ENCODE data around the gene RASA3. TPM values are rescaled to one million over a fixed set of nuclear protein-coding genes. Genes with fewer than 3 reads are reported as not detected.
"Not testable (repeated sequence)": the region's sequence is repeated elsewhere in the genome, so short reads cannot be mapped to it uniquely, and the experiment has no call there.

Gene RASA3
- total RNA-seq, 4 donors from 2014 or later, result 25.0 to 43.1 (median 30.2) TPM

DNA sequence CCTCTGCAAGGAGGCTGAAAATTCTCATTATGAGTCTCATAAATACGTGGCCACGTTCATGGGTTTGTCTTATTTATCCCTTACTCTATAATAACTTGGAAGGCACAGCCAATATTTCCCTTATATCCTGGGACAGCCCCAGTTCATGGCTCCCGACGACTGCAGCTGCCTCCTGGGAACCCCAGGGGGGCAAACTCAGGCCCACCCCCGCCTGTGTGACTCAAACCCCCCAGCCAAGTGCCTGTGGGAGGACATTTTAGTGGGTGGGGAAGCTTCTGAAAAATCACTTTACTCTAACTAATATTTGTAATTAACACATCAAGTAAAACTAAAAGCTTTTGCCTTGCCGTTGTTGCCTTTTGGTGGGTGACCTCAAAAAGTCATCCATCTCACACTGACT is 14.3 kb downstream of the RASA3 start:
- Histone ChIP-seq H3K36me3 (peaks cover 0 to 14% of the 10 kb centered on the region in 2 donors), H3K27me3 (no peaks in the 10 kb centered on the region), H3K27ac (peak overlapping the region in 3 of 4 donors; percentile 72 to 86 (median 79)), H3K9me3 (no peaks in the 10 kb centered on the region), H3K4me1 (peaks cover 0 to 66% (median 11%) of the 10 kb centered on the region in 3 donors), H3K4me3 (no peak overlapping the region)
- ATAC-seq, result no peak
- 51 to 55% methylated on average over 3 to 4 of the region's 6 CpGs for WGBS, 2 donors (ENCODE audit: low coverage in 1 of 2)
- TF ChIP-seq EP300 (IDR thresholded peaks at IDR 0.05), result no peak
- no peak for TF ChIP-seq POLR2A (IDR thresholded peaks at IDR 0.05)
- TF ChIP-seq, protein P1, sequence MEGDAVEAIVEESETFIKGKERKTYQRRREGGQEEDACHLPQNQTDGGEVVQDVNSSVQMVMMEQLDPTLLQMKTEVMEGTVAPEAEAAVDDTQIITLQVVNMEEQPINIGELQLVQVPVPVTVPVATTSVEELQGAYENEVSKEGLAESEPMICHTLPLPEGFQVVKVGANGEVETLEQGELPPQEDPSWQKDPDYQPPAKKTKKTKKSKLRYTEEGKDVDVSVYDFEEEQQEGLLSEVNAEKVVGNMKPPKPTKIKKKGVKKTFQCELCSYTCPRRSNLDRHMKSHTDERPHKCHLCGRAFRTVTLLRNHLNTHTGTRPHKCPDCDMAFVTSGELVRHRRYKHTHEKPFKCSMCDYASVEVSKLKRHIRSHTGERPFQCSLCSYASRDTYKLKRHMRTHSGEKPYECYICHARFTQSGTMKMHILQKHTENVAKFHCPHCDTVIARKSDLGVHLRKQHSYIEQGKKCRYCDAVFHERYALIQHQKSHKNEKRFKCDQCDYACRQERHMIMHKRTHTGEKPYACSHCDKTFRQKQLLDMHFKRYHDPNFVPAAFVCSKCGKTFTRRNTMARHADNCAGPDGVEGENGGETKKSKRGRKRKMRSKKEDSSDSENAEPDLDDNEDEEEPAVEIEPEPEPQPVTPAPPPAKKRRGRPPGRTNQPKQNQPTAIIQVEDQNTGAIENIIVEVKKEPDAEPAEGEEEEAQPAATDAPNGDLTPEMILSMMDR (IDR thresholded peaks at IDR 0.05), result no peak
- no peak for TF ChIP-seq POLR2AphosphoS5 (IDR thresholded peaks at IDR 0.05)

DNA sequence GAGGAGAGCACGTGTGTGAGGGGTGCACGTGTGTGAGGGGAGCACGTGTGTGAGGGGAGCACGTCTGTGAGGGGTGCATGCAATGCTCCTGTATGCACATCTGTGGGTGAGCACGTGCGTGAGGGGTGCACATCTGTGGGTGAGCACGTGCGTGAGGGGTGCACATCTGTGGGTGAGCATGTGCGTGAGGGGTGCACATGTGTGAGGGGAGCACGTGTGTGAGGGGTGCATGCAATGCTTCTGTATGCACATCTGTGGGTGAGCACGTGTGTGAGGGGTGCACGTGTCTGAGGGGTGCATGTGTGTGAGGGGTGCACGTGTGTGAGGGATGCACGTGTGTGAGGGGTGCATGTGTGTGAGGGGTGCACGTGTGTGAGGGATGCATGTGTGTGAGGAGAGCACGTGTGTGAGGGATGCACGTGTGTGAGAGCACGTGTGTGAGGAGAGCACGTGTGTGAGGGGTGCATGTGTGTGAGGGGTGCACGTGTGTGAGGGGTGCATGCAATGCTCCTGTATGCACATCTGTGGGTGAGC is 15.0 kb downstream of the RASA3 start:
- 78 to 86% methylated on average over 17 to 18 of the region's 20 CpGs for WGBS, 2 donors (ENCODE audit: low coverage in 1 of 2)

DNA sequence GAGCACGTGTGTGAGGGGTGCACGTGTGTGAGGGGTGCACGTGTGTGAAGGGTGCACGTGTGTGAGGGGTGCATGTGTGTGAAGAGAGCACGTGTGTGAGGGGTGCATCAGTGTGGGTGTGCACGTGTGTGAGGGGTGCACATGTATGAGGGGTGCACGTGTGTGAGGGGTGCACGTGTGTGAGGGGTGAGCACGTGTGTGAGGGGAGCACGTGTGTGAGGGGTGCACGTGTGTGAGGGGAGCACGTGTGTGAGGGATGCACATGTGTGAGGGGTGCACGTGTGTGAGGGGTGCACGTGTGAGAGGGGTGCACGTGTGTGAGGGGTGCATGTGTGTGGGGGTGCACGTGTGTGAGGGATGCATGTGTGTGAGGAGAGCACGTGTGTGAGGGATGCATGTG is 15.7 kb downstream of the RASA3 start:
- H3K36me3 ChIP-seq, result peaks cover 0 to 17% of the 10 kb centered on the region in 2 donors
- H3K9me3 ChIP-seq, result no peaks in the 10 kb centered on the region
- WGBS, 2 donors (ENCODE audit: low coverage in 1 of 2), result 71 to 84% methylated on average over 15 to 17 of the region's 17 CpGs
- H3K27ac ChIP-seq, result no peak overlapping the region
- H3K27me3 ChIP-seq, result no peaks in the 10 kb centered on the region
- no peak overlapping the region for H3K4me3 ChIP-seq
- peaks cover 0 to 66% (median 4%) of the 10 kb centered on the region in 3 donors for H3K4me1 ChIP-seq
- TF ChIP-seq POLR2A (IDR thresholded peaks at IDR 0.05), result no peak
- ATAC-seq, result no peak

More for the DNA sequence above, 15.0 kb downstream of the RASA3 start:
- H3K4me1 ChIP-seq, result peaks cover 0 to 66% (median 6%) of the 10 kb centered on the region in 3 donors
- H3K27me3 ChIP-seq, H3K27ac ChIP-seq, H3K4me3 ChIP-seq, H3K9me3 ChIP-seq, ATAC-seq: not testable (repeated sequence)
- peaks cover 0 to 17% of the 10 kb centered on the region in 2 donors for H3K36me3 ChIP-seq

DNA sequence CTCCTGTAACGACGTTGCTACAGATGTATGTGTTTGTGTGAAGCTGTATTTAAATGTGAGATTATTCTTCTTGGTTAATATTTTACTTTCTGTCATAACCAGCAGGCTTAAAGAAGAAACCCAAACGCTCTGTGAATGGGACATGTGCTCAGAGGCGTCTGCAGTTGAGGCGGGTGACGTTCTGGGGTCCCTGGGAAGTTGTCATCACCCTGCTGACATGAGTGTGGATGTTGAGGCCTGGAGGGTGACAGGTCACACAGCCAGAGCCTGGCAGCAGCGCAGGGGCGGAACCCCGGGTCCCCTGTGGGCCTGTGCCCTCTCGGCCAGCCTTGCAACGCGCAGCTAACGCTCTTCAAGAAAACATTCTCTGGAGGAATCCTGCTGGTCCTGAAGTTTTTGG is 16.6 kb downstream of the RASA3 start:
- Histone ChIP-seq H3K27ac (peak overlapping the region in 2 of 4 donors; percentile 38 to 55), H3K4me1 (peaks cover 0 to 60% (median 7%) of the 10 kb centered on the region in 3 donors), H3K36me3 (peaks cover 0 to 17% of the 10 kb centered on the region in 2 donors), H3K27me3 (no peaks in the 10 kb centered on the region), H3K4me3 (no peak overlapping the region), H3K9me3 (no peaks in the 10 kb centered on the region)
- TF ChIP-seq POLR2A (IDR thresholded peaks at IDR 0.05) (no peak), EP300 (IDR thresholded peaks at IDR 0.05) (no peak), POLR2AphosphoS5 (IDR thresholded peaks at IDR 0.05) (no peak)
- TF ChIP-seq, protein P1 (IDR thresholded peaks at IDR 0.05), result no peak
- ATAC-seq, result no peak
- WGBS, 2 donors (ENCODE audit: low coverage in 1 of 2), result 62 to 68% methylated on average over 2 to 3 of the region's 13 CpGs

DNA sequence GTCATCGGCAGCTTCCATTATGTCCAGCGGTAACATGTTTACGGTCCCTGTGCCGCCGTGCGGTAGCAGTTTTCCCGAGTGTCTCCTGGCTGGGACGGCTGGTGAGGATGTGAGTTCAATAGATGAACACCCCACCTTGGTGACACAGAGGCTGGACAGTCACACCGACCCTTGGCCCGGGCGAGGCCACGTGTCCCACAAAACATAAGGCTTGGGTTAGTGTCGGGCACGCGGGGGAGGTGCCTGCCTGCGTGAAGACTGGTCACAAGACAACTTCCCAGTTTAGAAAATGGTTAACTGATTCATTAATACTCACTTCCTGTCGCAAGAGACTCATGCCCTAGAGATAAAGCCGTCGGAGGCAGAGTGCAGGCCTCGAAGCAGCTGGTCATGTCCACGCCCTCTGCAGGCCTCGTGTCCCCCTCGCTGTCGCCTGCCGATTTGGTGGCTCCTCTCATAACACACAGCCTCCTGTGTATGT is 17.2 kb downstream of the RASA3 start:
- H3K27me3 ChIP-seq, result no peaks in the 10 kb centered on the region
- WGBS, 2 donors (ENCODE audit: low coverage in 1 of 2), result 30% methylated on average over 9 of the region's 25 CpGs; no CpG with 5 or more reads in 1 of the 2 donors
- H3K4me1 ChIP-seq, result peaks cover 0 to 61% (median 12%) of the 10 kb centered on the region in 3 donors
- TF ChIP-seq EP300 (IDR thresholded peaks at IDR 0.05), result no peak
- TF ChIP-seq POLR2A (IDR thresholded peaks at IDR 0.05), result no peak
- TF ChIP-seq, protein P1 (IDR thresholded peaks at IDR 0.05), result peak in 1 of 4 experiments; percentile 25
- ATAC-seq, result no peak
- peaks cover 0 to 17% of the 10 kb centered on the region in 2 donors for H3K36me3 ChIP-seq
- H3K4me3 ChIP-seq, result no peak overlapping the region
- H3K9me3 ChIP-seq, result no peaks in the 10 kb centered on the region
- H3K27ac ChIP-seq, result peak overlapping the region in 3 of 4 donors; percentile 37 to 55 (median 38)

DNA sequence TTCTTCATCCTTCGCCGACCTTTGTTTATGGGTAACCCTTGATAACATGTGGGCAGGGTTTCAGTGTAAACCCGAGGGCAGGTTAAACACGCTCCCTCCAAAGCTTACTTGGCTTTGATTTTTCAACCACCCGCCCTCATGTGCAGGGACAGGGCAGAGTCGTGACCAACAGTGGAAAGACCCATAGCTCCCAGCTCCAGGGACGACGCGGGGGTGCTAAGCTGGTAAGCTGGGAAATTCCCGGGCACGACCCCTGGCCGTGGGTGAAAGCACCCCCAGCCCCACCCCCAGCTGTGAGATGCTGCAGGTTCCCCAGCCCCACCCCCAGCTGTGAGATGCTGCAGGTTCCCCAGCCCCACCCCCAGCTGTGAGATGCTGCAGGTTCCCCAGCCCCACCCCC is 17.8 kb downstream of the RASA3 start:
- 80 to 81% methylated on average over 4 to 6 of the region's 12 CpGs for WGBS, 2 donors (ENCODE audit: low coverage in 1 of 2)
- H3K4me3 ChIP-seq, H3K27me3 ChIP-seq, ATAC-seq, H3K9me3 ChIP-seq: not testable (repeated sequence)
- peaks cover 0 to 17% of the 10 kb centered on the region in 2 donors for H3K36me3 ChIP-seq
- peaks cover 0 to 66% (median 16%) of the 10 kb centered on the region in 3 donors for H3K4me1 ChIP-seq
- peak overlapping the region in 2 of 4 donors; percentile 37 to 55 for H3K27ac ChIP-seq

All from gastroesophageal sphincter (tissue), 4 donors.